Anterior cingulate cortex (tissue), 58 donors: Measurements from ENCODE around the gene TMED1.
A peak's percentile ranks its signal among the peaks of the same experiment; 100 is the strongest.
"Not testable (repeated sequence)": the region's sequence is repeated elsewhere in the genome, so short reads cannot be mapped to it uniquely, and the experiment has no call there.

Source experiments
- DNase-seq, 58 donors: peaks; one replicate each; lab custom pipeline; 2025; lab: John Stamatoyannopoulos, UW

The TMED1 gene

GRCh38 chr19:10863107-10863717, 27.2 kb upstream of the TMED1 start:
- no peak for DNase-seq

- DNase-seq: no peak
Observed at GRCh38 chr19:10862561-10863106, 26.6 kb upstream of the TMED1 start.

GRCh38 chr19:10861103-10861651, 25.2 kb upstream of the TMED1 start:
- DNase-seq: no peak

- no peak for DNase-seq
Observed at GRCh38 chr19:10858204-10858828, 22.3 kb upstream of the TMED1 start.

GRCh38 chr19:10856899-10857298, 20.9 kb upstream of the TMED1 start:
- DNase-seq: not testable (repeated sequence)

- DNase-seq: no peak
Observed at GRCh38 chr19:10855879-10856522, 20.0 kb upstream of the TMED1 start.

GRCh38 chr19:10854350-10855089, 18.5 kb upstream of the TMED1 start:
- no peak for DNase-seq

- no peak for DNase-seq
Observed at GRCh38 chr19:10852941-10853340, 16.9 kb upstream of the TMED1 start.

GRCh38 chr19:10852098-10852800, 16.2 kb upstream of the TMED1 start:
- no peak for DNase-seq

- DNase-seq: no peak
Observed at GRCh38 chr19:10850631-10851030, 14.6 kb upstream of the TMED1 start.

- DNase-seq: peak in 1 of 58 donors; percentile 7
Observed at GRCh38 chr19:10848230-10848856, 12.3 kb upstream of the TMED1 start, which contains the start of gene C19orf38. C19orf38 (plus strand) TSS chr19:10848415; CDS start chr19:10848509, 94 bp downstream.

- DNase-seq: no peak
Observed at GRCh38 chr19:10846500-10847202, 10.6 kb upstream of the TMED1 start.

- DNase-seq: no peak
Observed at GRCh38 chr19:10842788-10843187, 6.8 kb upstream of the TMED1 start.

- DNase-seq: no peak
Observed at GRCh38 chr19:10839114-10840050, 3.4 kb upstream of the TMED1 start.

GRCh38 chr19:10838377-10838776, 2.4 kb upstream of the TMED1 start:
- no peak for DNase-seq

GRCh38 chr19:10837649-10838048, 1.6 kb upstream of the TMED1 start:
- not testable (repeated sequence) for DNase-seq

GRCh38 chr19:10836479-10837330, 693 bp upstream of the TMED1 start:
- peak in 42 of 58 donors; percentile 66 to 96 (median 88) for DNase-seq
